Spleen (tissue), 11 donors: ENCODE data around the gene PTPRN2. TPM values are rescaled to one million over a fixed set of nuclear protein-coding genes. Genes with fewer than 3 reads are reported as not detected.

Source experiments
- DNase-seq: peaks from one replicate; pipeline ENCODE4 v3.0.0-alpha.2; 2020
- H3K27ac ChIP-seq, 8 donors: fragments of 200-600 bp; sonication (generic) in 7 of 8; 1 replicate in 4 of 8; 2 replicates in 4 of 8; pipeline versions ENCODE4 v1.5.0 to v1.8.0; 2016 to 2021; ENCODE audit warnings: inconsistent platforms in 4 of 8, mild to moderate bottlenecking in 4 of 8, moderate library complexity in 1 of 8
- H3K27me3 ChIP-seq, 7 donors: fragments of 200-600 bp; sonication (generic) in 6 of 7; replicated peaks in 1 of 7; 1 replicate in 4 of 7; 2 replicates in 3 of 7; pipeline versions ENCODE4 v1.5.0 to v1.8.0; 2016 to 2021; ENCODE audit warnings: inconsistent platforms in 3 of 7, mild to moderate bottlenecking in 1 of 7
- H3K36me3 ChIP-seq, 6 donors: fragments of 200-600 bp; sonication (generic) in 5 of 6; 1 replicate in 4 of 6; 2 replicates in 2 of 6; pipeline versions ENCODE4 v1.5.0 to v1.8.0; 2016 to 2021; ENCODE audit warnings: inconsistent platforms in 2 of 6
- H3K4me1 ChIP-seq, 6 donors: fragments of 200-600 bp; sonication (generic) in 5 of 6; 1 replicate in 3 of 6; 2 replicates in 3 of 6; pipeline versions ENCODE4 v1.5.0 to v1.8.0; 2016 to 2021; ENCODE audit warnings: inconsistent platforms in 3 of 6
- H3K4me3 ChIP-seq, 8 donors: fragments of 200-600 bp; sonication (generic) in 7 of 8; 1 replicate in 4 of 8; 2 replicates in 4 of 8; pipeline versions ENCODE4 v1.5.0 to v1.8.0; 2016 to 2021; ENCODE audit warnings: inconsistent platforms in 4 of 8, mild to moderate bottlenecking in 4 of 8, moderate library complexity in 2 of 8
- H3K9me3 ChIP-seq, 8 donors: fragments of 200-600 bp; sonication (generic) in 7 of 8; 1 replicate in 4 of 8; 2 replicates in 4 of 8; pipeline versions ENCODE4 v1.5.0 to v1.8.0; 2016 to 2021; ENCODE audit warnings: inconsistent platforms in 4 of 8
- POLR2A ChIP-seq, 3 donors: fragments of 450-650 bp; IDR thresholded peaks; one replicate each; pipeline ENCODE4 v1.5.1; 2017; ENCODE audit warnings: antibody characterized with exemption in 3 of 3, mild to moderate bottlenecking in 1 of 3
- POLR2AphosphoS5 ChIP-seq, 3 donors: sonication (generic); formaldehyde crosslinking; IDR thresholded peaks; one replicate each; pipeline ENCODE4 v1.5.1; 2017; ENCODE audit warnings: antibody characterized with exemption in 3 of 3
- WGBS, 5 donors: extraction: QIAGEN DNeasy Blood & Tissue Kit in 3 of 5; methylation state at CpG; one replicate each; pipeline versions ENCODE4 v1.1.5 to v1.1.7; 2013 to 2018; 5-methylcytosine and 5-hydroxymethylcytosine counted together
- intact Hi-C: fragments of 100-400 bp; cut with DNase I; formaldehyde crosslinking; loops from one replicate; pipeline ENCODE4 v1.15.0; 2023; ENCODE audit warnings: low total_unique reads
- polyA plus RNA-seq, 3 donors: library from polyadenylated mRNA; stranded (reverse); fragments of 200-250 nt; gene quantifications; one replicate each; pipeline ENCODE4 v1.2.1, GENCODE V29; 2013
- total RNA-seq, 7 donors: library from RNA; depleted of rRNA in 3 of 7; stranded (reverse); fragments of >200 nt in 3 of 7; fragmentation: NEBNext Ultra II Directional in 4 of 7; extraction: Animal tissue kit (Norgen Biotek cat#: 25700) in 4 of 7; gene quantifications; one replicate each; pipeline versions ENCODE4 v1.1.0 to v1.2.1, GENCODE V29; 2016 to 2021
- TF ChIP-seq, protein P1 (sequence below), 11 experiments: fragments of 200-600 bp in 7 of 11; fragments of 450-650 bp in 4 of 11; sonication (generic) in 4 of 11; IDR thresholded peaks in 8 of 11; conservative IDR thresholded peaks in 3 of 11; 1 replicate in 7 of 11; 2 replicates in 4 of 11; pipeline versions ENCODE4 v1.4.0 to v1.8.0; 2016 to 2021; ENCODE audit warnings: antibody characterized with exemption in 11 of 11, inconsistent platforms in 4 of 11, mild to moderate bottlenecking in 1 of 11
- donor health status: healthy with polysubstance abuse.
- donor health status: DM: no; HTN: no; CAD: no; lungs with moderate emphysema.
- donor health status: DM: no; HTN: no; CAD: no.
- donor health status: Bipolar disorder and iron deficiency.
- donor health status: healthy.
- donor health status: DM: no; HTN: no; CAD: no.
- donor health status: DM: yes; HTN: yes; CAD: no.

The PTPRN2 gene
- total and polyA plus RNA-seq, 10 donors, result 7.0 to 22.8 (median 16.8) TPM

DNA sequence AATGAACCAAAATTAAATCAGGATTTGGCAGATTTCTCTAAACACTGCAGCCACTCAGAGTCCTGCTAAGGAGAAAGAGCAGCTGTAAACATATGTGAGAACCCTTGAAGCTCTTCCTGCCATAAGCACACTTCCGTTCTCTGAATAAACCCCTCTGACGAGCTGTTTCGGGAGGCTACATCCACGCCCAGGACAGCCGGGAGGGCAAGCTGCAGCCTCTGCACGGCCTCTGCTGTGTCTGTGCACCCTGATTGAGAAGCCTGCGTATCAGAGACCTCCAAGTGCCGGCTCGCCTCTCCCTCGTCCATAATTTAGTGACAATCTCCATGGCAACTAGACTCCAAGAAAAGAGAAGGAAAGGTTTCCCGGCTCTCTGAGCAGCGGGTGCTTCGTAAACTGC, 114.4 kb downstream of the PTPRN2 start:
- WGBS, 5 donors, result 16 to 25% (median 22%) methylated on average over 13 of the region's 13 CpGs
- no peak overlapping the region for H3K27ac ChIP-seq
- no peak for DNase-seq

GRCh38 chr7:158472596-158472995, 115.0 kb downstream of the PTPRN2 start:
- TF ChIP-seq POLR2AphosphoS5 (IDR thresholded peaks at IDR 0.05), result no peak
- TF ChIP-seq POLR2A (IDR thresholded peaks at IDR 0.05), result no peak
- TF ChIP-seq, protein P1, sequence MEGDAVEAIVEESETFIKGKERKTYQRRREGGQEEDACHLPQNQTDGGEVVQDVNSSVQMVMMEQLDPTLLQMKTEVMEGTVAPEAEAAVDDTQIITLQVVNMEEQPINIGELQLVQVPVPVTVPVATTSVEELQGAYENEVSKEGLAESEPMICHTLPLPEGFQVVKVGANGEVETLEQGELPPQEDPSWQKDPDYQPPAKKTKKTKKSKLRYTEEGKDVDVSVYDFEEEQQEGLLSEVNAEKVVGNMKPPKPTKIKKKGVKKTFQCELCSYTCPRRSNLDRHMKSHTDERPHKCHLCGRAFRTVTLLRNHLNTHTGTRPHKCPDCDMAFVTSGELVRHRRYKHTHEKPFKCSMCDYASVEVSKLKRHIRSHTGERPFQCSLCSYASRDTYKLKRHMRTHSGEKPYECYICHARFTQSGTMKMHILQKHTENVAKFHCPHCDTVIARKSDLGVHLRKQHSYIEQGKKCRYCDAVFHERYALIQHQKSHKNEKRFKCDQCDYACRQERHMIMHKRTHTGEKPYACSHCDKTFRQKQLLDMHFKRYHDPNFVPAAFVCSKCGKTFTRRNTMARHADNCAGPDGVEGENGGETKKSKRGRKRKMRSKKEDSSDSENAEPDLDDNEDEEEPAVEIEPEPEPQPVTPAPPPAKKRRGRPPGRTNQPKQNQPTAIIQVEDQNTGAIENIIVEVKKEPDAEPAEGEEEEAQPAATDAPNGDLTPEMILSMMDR (IDR thresholded peaks at IDR 0.05 in 8 of 11, conservative IDR thresholded peaks at IDR 0.05 in 3 of 11), result no peak
- Histone ChIP-seq H3K27ac (no peak overlapping the region), H3K27me3 (peaks cover 0 to 31% (median 0%) of the 10 kb centered on the region in 7 donors), H3K9me3 (no peaks in the 10 kb centered on the region), H3K4me3 (no peak overlapping the region), H3K4me1 (peaks cover 0 to 11% (median 0%) of the 10 kb centered on the region in 6 donors), H3K36me3 (no peaks in the 10 kb centered on the region)
- no peak for DNase-seq
- intact Hi-C loops, result no loop called here
- WGBS, 5 donors, result 65 to 76% (median 75%) methylated on average over 11 of the region's 11 CpGs

More for the DNA sequence above, 114.4 kb downstream of the PTPRN2 start:
- Histone ChIP-seq H3K27me3 (peaks cover 0 to 28% (median 0%) of the 10 kb centered on the region in 7 donors), H3K4me1 (peaks cover 0 to 11% (median 0%) of the 10 kb centered on the region in 6 donors), H3K9me3 (no peaks in the 10 kb centered on the region), H3K4me3 (no peak overlapping the region), H3K36me3 (no peaks in the 10 kb centered on the region)
- TF ChIP-seq POLR2A (IDR thresholded peaks at IDR 0.05), result no peak
- TF ChIP-seq, protein P1 (IDR thresholded peaks at IDR 0.05 in 8 of 11, conservative IDR thresholded peaks at IDR 0.05 in 3 of 11), result no peak
- TF ChIP-seq POLR2AphosphoS5 (IDR thresholded peaks at IDR 0.05), result peak in 1 of 3 donors; percentile 11
- intact Hi-C loops, result no loop called here

- peaks cover 0 to 11% (median 0%) of the 10 kb centered on the region in 6 donors for H3K4me1 ChIP-seq
- H3K27me3 ChIP-seq, result peaks cover 0 to 32% (median 0%) of the 10 kb centered on the region in 7 donors
- H3K27ac ChIP-seq, result no peak overlapping the region
- 89 to 97% (median 94%) methylated on average over 18 of the region's 18 CpGs for WGBS, 5 donors
- no peak for DNase-seq
- no peaks in the 10 kb centered on the region for H3K36me3 ChIP-seq
- TF ChIP-seq POLR2A (IDR thresholded peaks at IDR 0.05) (no peak), POLR2AphosphoS5 (IDR thresholded peaks at IDR 0.05) (no peak)
- TF ChIP-seq, protein P1 (IDR thresholded peaks at IDR 0.05 in 8 of 11, conservative IDR thresholded peaks at IDR 0.05 in 3 of 11), result no peak
- intact Hi-C loops, result no loop called here
- H3K9me3 ChIP-seq, result no peaks in the 10 kb centered on the region
- H3K4me3 ChIP-seq, result no peak overlapping the region
These were observed 115.9 kb downstream of the PTPRN2 start for GRCh38 chr7:158471716-158472115.

DNA sequence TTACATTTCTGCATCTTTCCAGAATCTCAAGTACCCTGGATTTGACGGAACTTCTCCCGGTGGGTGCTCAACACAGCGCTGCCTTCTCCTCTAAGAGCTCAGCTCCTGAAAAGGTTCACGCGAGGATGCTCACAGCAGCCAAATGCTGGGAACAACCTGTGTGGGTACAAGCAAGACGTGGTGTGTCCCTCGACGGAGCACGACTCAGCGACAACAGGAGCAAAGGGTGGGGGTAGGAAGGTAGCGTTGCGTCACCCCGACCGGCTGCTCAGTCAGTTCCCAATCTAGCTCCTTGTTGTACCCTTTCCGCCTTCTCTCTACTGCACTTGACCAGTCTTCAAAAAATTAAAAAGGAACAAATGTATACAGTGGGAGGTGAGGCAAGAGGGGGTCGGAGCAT, 117.3 kb downstream of the PTPRN2 start:
- Histone ChIP-seq H3K4me3 (no peak overlapping the region), H3K27me3 (peaks cover 0 to 32% (median 0%) of the 10 kb centered on the region in 7 donors), H3K4me1 (peaks cover 0 to 11% (median 0%) of the 10 kb centered on the region in 6 donors), H3K27ac (no peak overlapping the region), H3K9me3 (no peaks in the 10 kb centered on the region), H3K36me3 (no peaks in the 10 kb centered on the region)
- DNase-seq, result peak; percentile 70
- TF ChIP-seq, protein P1 (IDR thresholded peaks at IDR 0.05 in 8 of 11, conservative IDR thresholded peaks at IDR 0.05 in 3 of 11), result no peak
- TF ChIP-seq POLR2A (IDR thresholded peaks at IDR 0.05) (no peak), POLR2AphosphoS5 (IDR thresholded peaks at IDR 0.05) (no peak)
- intact Hi-C loops, result no loop called here
- 69 to 86% (median 74%) methylated on average over 16 of the region's 16 CpGs for WGBS, 5 donors
